NCI-H2196 treated with DMSO at 0.1 percent for 48 hours (cell line): ENCODE data around the gene RAET1L.
A peak's percentile ranks its signal among the peaks of the same experiment; 100 is the strongest.
"Not testable (repeated sequence)": the region's sequence is repeated elsewhere in the genome, so short reads cannot be mapped to it uniquely, and the experiment has no call there.

Source experiments
- DNase-seq: peaks from one replicate; lab custom pipeline; 2025; ENCODE audit not compliant: unreplicated experiment; lab: John Stamatoyannopoulos, UW

The RAET1L gene

GRCh38 chr6:150025201-150025917 is at the start of gene RAET1L:
RAET1L (minus strand) TSS chr6:150025532; CDS start chr6:150025471, 61 bp downstream.
- no peak for DNase-seq

- no peak for DNase-seq
Observed at GRCh38 chr6:150075034-150075421, 49.7 kb upstream of the RAET1L start.

GRCh38 chr6:150074396-150075033 is 49.2 kb upstream of the RAET1L start:
- not testable (repeated sequence) for DNase-seq

GRCh38 chr6:150072201-150072600 is 46.9 kb upstream of the RAET1L start:
- DNase-seq: no peak

- no peak for DNase-seq
Observed at GRCh38 chr6:150070236-150070818, 45.0 kb upstream of the RAET1L start.

DNA sequence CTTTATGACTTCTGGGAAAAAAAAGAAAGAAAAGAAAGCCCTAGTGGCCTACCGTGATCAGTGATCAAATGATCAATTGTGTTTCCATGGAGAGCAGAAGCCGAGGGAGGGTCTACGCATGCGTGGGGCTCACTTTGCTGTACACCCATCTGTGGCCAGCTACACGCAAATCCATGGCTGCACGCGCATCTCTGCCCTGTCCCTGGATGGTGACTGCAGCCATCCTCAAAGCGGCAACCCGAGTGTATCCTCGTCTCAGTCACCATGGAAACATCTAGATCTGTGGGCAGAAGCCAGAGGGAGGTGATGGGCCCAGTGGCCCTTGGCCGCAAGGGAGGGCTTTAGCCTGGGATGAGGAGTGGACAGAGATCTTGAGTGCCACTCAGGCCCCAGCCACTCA is 44.4 kb upstream of the RAET1L start:
- no peak for DNase-seq

DNA sequence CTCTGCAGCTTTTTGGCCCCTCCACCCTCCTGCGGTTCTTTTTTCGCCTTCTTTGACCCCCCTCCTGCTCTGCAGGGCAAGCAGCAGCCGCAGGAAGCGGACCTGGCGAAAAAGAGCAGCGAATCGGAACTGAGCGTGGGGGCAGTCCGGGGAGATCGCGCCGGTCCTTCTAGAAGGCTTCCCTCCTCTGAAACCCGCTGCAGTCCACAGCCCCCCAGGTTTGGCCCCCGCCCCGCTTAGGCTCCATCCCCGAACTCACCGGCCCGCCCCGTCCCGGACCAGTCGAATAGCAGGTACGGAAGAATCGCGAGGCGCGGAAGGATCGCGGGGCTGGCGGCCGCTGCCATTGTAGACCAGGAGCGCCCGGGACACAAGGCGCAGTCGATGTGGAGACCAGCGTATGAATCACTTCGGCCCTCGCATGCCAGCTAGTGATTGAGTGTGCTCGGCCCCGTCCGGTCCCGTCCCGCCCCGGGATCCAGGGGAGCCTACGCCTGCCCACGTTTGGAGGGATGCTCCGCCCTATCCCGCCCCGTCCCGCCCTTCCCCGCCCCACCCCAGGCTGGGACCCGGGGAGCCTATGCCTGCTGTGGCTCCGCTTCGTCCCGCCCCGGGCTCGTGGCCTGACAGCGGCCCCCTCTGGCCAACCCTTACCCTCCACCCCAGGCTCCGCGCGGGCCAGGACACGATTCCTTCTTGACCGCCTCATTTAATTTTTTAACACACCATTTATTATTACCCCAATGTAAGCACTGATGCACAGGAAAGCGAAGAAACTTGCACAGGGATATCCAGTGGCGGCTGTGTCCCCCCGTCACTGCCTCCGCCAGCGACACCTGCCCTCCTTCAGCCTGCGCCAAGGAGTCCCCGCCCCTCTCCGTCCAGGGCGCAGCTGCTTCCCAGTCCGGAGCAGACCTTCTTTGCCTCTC is 43.7 kb upstream of the RAET1L start, which contains the start of gene ULBP3:
TSS of gene ULBP3 (minus strand) at position 402 of the 929 bp plus-strand sequence. CDS start at position 347, 55 bp downstream.
- DNase-seq: peak; percentile 44

GRCh38 chr6:150068151-150068550 is 42.8 kb upstream of the RAET1L start:
- no peak for DNase-seq

- DNase-seq: no peak
Observed at GRCh38 chr6:150065083-150065482, 39.8 kb upstream of the RAET1L start.

DNA sequence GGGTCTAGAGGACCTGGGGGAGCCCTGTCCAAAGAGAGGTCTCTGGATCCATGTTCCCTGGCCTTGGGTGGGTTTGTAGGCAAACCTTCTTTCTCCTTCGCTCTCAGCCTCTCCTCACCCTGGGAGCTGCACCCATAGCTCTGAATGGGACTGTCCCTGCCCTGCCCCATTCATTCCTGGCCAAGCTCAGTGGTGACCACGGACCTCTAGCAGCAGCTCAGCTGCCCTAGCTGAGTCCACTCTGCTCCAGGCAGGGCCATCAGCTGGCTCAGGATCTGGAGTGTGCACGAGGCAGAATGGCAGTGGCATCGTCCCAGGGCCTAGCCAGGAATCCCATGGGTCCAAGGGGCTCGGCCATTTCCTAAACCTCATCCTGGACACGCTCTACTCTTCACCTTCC is 38.3 kb upstream of the RAET1L start:
- DNase-seq: no peak

DNA sequence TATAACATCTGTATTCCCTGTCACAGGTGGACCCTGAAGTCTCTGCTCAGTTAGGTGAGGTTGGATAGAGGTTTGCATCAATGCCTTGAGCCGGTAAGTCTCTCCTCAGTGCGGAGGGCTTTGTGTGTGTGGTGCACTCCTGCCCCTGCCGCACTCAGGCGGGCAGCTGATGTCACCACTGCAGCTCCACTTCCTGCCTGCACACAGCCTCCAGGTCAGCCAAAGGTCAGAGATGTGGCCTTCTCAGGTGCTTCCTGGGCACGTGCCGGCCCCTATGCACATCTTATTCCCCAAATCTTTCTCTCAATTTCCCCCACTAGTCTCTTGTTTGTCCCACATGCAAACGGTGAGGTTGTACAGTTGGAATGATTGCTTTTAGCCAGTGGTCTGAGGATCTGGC is 34.6 kb upstream of the RAET1L start:
- not testable (repeated sequence) for DNase-seq

- DNase-seq: no peak
Observed at GRCh38 chr6:150058986-150059385, 33.7 kb upstream of the RAET1L start.

DNA sequence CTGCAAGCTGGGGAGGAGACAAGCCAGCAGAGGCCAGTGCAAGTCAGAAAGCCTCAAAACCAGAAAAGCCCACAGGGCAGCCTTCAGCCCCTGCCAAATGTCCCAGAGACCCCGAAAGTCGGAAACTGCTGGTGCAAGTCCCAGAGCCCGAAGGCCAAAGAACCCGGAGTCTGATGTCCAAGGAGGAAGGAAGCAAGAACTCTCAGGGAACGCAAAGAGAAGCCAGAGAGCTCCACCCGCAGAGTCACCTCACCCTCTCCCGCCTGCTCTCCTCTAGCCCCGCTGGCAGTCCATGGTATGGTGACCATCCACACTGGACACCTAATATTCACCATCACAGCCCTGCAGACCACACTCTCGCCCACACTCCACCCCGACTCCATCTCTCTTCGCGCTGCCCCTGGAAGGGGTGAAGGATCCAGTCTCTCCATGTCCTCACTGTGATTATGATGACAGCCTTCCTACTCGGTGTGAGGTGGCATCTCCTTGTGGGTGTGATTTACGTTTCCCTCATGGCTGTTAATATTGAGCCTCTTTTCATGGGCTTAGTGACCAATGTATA is 33.0 kb upstream of the RAET1L start:
- no peak for DNase-seq

DNA sequence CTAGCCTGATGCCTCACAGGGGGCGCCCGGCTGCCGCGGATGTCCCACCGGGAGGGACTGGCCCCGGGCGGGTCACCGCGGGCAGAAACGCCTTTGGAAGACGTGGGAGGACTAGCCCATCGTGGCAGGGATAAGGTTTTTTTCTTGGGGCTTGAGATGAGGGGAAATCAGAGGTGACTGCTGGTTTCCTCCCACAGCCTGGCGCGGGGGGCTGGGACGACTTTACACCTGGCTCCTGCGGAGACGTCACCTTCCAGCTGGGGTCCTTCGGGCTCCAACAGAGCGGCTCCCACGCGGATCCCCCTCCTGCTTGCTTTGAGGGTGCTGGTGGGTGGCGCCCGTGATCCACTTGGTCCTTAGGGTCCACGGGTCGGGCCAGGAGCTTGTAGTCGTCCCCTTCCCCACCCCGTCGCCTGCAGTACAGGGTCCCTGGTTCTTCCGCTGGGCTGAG is 32.2 kb upstream of the RAET1L start:
- no peak for DNase-seq

DNA sequence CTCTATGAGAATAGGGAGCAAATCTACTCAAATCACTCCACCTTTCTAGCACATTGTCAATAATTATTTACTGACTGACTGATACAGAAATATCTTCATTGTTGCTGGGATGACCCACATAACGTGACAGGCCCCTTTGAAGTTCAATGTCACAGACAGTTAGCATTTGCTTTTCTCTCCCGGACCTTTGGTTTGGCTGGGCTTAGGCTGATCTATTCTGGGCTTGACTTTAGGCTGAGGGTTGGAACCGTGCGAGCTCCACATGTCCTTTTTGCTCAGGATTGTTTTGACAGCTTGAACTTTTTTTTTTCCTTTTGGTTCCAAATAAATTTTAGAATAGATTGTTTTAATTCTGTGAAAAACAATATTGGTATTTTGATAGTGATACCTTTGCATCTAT is 31.6 kb upstream of the RAET1L start:
- no peak for DNase-seq

- no peak for DNase-seq
Observed at GRCh38 chr6:150056156-150056555, 30.8 kb upstream of the RAET1L start.

GRCh38 chr6:150055131-150055530 is 29.8 kb upstream of the RAET1L start:
- no peak for DNase-seq

DNA sequence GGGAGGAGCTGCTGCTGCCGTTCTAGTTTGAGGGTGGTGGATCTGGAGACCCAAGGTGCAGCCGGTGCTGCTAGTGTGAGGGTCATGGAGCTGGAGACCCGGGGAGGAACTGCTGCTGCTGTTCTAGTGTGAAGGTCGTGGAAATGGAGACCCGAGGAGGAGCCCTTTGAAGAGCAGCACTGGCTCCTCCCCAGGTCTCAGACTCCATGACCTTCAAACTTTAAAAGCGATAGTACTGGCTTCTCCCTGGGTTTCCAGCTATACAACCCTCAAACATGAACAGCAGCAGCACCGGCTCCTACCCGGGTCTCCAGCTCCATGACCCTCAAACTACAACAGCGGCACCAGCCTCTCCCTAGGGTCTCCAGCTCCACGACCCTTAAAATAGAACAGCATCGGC is 28.1 kb upstream of the RAET1L start:
- DNase-seq: no peak

- DNase-seq: no peak
Observed at GRCh38 chr6:150050846-150051245, 25.5 kb upstream of the RAET1L start.

GRCh38 chr6:150048099-150048498 is 22.8 kb upstream of the RAET1L start:
- no peak for DNase-seq

GRCh38 chr6:150046943-150047342 is 21.6 kb upstream of the RAET1L start:
- DNase-seq: no peak
